NCI-H2227 treated with DMSO at 0.1 percent for 48 hours (cell line): ENCODE results near the gene VAC14.

Experiments used
- DNase-seq: peaks from one replicate; lab custom pipeline; 2025; lab: John Stamatoyannopoulos, UW

The VAC14 gene

DNA sequence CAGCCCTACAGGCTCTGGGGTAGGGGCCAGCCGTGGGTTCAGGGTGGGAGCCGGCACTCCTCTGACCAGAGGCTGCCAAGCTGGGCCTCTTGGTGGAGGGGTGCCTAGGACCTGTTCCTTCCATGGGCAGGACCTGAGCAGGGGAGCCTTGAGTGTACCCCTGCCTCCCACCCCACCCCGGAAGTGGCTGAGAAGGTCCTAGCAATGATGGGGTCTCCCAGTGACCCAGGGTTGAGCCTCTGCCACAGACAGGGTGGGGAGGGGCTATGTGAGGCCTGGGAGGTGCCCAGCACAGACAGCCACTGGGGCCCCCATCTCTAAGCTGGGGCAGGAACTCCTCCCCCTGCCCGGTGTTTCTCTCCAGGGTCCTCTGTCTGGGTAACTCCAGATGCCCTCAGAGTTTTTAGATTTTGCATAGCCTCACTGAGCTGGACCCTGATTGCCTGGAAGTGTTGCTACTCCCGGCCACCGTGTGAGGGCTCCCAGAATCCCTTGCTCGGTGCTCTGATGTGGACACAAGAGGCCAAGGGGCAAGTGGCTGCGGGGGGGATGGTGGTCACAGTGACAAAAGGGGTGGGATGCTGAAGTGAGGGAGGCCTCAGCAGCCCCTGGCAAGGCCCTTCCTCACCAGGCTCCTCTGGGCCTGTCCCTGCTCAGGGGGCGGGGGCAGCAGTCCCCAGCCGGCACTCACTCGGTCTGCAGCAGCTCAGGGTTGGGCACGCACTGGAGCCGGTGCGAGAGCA, 108.7 kb downstream of the VAC14 start:
- DNase-seq, result no peak

DNA sequence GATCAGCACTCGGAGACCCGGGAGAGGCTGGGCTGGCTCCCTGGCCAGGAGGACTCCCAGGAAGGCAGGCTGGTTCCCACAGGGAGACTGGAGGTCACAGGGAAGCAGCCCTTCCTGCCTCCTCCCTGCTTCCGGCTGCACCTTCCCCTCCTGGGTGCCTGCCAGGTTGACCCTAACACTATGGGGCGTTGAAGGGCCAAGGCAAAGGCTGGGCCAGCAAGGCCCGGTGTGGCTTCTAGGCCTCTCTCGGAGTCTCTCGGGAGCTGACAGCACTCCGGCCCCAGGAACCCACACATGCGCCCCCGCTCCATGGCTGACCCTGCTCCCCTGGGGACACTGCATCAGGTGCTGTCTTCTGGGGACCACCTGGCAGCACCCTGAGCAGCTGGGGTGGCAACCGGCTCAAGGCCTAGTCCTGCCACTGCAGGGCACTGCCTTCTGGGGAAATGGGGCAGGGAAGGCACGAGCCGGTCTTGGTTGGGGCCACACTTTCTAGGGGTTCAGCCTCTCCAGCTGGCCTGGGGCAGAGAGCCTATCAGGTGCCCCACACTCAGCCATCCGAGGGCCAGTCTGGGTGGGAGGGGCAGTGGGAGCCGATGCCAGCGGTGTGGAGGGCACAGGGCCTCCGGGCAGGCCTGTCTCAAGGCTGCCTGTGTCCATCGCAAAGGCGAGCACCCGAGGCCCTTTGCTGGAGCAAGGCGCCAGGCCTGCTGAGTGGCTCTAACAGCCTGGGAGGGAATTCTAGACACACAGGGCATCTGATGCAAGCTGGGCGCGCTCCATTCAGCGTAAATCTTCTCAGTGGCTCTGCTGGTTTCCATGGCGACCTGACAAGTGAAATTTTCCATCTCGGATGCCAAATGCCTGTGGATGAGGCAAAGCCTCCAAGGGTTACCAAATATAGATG, 109.5 kb downstream of the VAC14 start:
- peak; percentile 28 for DNase-seq

DNA sequence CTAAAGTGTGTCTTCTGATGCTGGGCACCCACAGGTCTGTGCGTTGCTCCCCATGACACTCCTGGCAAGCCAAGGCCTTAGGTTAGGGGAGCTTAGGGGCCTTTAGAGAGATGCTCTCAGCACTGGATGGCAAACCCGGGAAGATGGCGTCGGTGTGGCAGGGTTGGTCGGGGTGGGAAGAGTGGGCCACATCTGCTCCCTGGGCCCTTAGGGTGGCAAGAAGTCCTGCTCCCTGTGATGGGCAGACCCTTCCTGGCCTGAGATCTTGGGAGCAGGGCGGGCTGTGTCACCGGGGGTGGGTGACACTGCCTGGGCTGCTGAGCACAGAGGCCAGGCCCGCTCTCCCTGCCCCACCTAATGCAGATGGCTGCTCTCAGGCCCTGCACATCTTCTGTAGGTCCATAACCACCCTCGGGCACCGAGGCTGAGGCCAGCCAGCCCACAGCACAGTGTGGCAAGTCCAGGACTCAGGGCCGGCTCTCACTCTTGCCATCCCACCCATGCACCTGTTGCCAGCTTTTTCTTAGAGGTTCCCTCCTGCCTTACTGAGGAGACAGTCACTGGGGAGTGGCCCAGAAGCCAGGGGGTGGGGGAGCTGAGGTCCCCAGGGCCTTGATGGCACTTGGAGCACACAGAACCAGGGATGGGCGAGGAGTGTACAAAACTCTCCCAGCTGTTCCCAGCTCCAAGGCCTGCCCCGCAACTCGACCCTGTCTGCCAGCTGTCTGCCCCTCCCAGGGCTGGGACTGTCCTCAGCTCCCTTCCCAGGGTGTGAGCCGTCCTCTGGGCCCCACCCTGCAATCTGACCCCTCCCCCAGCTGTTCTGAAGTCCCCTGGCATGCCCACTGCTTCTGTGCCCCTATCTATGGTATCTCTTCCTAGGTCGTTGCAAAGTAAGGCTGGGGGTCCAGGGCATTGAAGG, 110.7 kb downstream of the VAC14 start:
- DNase-seq, result no peak

DNA sequence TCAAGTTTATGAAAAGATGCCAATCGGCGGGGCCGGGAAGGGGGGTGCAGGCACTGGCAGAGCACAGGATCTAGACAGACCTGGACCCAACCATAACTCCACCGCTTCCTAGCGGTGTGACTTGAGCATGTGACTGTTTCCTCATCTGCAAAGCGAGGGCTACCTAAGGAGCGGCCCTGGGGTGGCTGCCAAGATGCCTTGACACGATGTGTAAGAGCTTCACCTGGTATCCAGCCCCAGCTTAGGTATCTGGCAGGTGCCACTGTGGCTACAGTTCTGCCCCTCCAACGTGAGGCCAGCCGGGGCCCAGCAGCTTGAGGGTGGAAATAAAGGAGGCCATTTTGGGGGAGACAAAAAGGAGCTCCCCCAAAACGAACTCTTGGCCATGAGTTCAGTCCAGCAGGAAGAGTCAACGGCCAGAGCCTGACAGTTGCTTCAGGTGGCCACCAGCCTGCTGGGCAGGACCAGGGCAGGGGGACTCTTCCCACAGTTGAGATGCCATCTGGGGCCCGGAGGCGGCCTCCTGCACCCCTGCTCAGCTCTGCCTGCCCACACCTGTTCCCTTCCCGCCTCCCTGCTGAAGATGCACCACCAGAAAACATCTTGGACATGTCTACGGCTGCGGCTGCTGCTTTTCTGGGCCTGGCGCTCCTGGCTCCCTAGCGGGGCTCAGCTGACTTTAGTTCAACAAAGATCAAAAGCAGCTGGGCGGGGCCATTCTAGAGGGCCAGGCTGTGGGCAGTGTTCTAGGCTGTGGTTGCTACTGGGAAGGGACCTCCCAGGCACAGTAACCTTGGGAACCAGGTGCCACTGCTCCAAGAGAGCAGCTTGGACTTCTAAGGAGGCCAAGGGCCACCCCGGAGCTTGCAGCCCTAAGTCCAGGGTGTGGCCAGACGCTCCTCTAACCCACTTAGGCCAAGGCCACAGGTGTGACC, 111.7 kb downstream of the VAC14 start:
- no peak for DNase-seq

GRCh38 chr16:70688246-70688742, 112.7 kb downstream of the VAC14 start:
- no peak for DNase-seq

GRCh38 chr16:70687671-70688245, 113.2 kb downstream of the VAC14 start:
- no peak for DNase-seq

GRCh38 chr16:70687102-70687511, 113.9 kb downstream of the VAC14 start:
- no peak for DNase-seq

DNA sequence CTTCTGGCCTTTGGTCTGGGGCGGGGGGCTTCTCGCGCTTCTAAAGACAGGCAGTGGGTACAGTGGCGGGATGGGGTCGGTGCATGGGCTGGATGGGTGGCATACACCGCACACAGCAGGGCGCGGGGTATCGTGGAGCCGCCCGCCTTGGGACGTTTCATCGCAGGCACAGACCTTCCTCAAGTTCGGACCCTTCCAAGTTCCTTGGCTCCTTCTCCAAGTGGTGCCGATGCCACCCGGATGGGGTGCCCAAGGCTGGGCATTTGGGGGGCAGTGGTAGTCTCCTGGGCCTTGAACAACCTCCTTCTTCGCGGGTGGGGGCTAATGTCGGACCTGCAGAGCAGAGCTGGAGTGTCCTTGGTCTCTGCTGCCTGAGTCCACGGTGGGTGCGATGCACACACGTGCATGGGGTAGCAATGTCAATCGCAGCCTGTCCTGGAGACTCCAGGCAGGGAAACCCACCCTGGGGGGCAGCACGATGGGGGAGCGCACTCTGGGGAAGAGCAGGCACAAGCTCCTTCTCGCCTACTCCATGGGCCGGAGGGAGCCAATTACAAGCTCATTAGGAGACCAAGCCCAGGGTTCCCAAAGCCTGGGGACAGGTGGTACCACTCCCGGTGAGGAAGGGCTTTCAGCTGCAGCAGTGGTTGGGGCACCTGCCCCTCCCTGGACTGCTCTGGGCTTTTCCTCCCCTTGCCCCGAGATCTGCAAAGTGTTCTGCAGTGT, 114.4 kb downstream of the VAC14 start:
- DNase-seq, result no peak

- peak; percentile 38 for DNase-seq
Observed at GRCh38 chr16:70685938-70686375, 115.0 kb downstream of the VAC14 start, which contains the start of gene MTSS2. TSS of gene MTSS2 (minus strand) at chr16:70686053. CDS start at chr16:70685791, 262 bp downstream.

- no peak for DNase-seq
Observed at GRCh38 chr16:70685061-70685937, 115.7 kb downstream of the VAC14 start.

GRCh38 chr16:70684146-70685060, 116.6 kb downstream of the VAC14 start:
- no peak for DNase-seq

DNA sequence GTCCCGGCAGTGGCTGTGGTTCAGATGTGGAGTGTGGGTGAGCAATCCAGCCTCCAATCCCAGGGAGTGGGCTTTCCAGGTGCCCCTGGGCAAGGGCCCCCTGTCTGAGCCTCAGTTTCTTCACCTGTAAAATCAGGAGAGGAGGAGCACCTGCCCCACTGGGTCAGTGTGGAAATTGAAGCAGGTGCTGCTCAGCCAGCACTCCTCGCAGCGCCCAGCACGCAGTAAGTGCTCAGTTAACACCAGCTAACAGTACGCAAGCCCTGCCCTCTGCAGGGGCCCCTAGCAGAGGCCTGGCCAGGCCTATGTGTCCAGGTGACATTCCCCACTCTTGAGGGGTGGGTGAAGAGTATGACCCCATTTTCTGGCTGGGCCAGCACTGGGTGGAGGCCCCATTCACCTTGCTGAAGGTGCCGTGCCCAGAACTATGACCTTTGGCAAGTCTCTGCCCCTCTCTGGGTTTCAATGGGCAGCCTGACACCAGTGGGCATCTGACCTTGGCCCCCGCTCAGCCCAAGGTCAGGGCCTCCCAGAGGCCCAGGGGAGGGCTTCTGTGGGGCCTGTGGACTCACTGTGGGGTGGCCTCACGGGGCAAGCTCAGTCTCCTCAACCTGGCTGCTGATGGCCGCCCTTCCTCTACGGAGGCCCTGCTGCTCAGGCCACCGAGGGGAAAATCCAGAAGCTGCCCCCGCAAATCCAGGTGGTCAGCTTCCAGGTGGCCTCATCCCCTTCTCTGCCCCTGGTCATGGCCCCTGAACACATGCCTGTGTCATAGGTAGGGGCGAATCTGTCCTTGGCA, 117.6 kb downstream of the VAC14 start:
- DNase-seq, result no peak

GRCh38 chr16:70682239-70683145, 118.5 kb downstream of the VAC14 start:
- DNase-seq, result no peak

DNA sequence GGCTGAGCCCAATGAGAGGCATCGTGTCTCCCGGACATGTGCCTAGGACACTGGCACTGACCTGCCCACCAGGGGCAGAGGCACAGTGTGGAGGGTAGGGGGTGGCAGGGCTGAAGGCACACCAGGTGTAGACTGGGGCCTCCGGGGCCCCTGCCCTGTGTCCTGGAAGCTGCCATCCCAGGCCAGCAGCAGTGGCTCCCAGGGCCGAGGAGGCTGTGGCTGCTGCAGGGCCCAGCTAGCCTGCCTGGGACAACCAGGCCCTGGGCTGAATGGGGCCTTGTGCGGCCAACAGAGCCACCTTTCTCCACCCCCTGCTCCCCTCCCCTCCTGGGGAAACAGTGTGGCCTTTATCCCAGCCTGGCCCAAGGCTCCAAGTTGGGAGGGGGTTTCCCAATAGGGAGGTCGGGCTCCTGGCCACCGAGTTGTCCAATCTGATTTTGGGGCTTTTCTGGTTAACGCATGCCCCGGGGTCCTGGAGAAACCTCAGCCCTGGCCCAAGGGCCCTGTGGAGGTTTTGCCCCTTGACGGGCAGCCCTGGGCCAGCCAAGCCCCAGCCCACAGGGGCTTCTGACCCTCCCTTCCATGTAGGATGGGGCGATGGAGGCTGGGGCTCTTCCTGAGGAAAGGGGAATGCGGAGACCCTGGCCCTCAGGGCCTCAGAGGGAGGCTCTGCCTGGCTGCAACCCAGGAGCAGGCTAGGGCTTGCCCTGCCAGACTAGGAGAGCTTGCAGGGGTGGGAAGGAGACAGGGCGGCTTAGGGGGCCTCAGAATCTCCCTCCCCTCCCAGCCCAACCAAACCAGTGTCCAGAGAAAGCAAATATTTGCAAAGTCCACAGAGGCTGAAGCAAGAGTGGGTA, 119.3 kb downstream of the VAC14 start:
- DNase-seq, result no peak
